Mesenteric fat pad (tissue), 1 donor: Measurements from ENCODE around the gene SOX18. TPM values are rescaled to one million over a fixed set of nuclear protein-coding genes. Genes with fewer than 3 reads are reported as not detected.
A peak's percentile ranks its signal among the peaks of the same experiment; 100 is the strongest.

ENCODE experiments used
- DNase-seq: peaks from one replicate; pipeline ENCODE4 v3.0.0-alpha.2; 2020; ENCODE audit warnings: low spot score
- total RNA-seq: library from RNA; stranded (reverse); fragmentation: NEBNext Ultra II Directional; extraction: Animal tissue kit (Norgen Biotek cat#: 25700); gene quantifications from one replicate; pipeline ENCODE4 v1.2.1, GENCODE V29; 2021
- donor health status: DM: yes; HTN: yes; CAD: no.

Gene SOX18
- total RNA-seq, 1 donor from 2014 or later, result 70.5 TPM

GRCh38 chr20:64069209-64069613 is 19.8 kb upstream of the SOX18 start:
- no peak for DNase-seq

GRCh38 chr20:64068386-64069208 is 19.2 kb upstream of the SOX18 start:
- DNase-seq, result no peak

GRCh38 chr20:64067733-64068307 is 18.4 kb upstream of the SOX18 start:
- no peak for DNase-seq

GRCh38 chr20:64067005-64067632 is 17.7 kb upstream of the SOX18 start:
- DNase-seq, result no peak

GRCh38 chr20:64065974-64066343 is 16.5 kb upstream of the SOX18 start:
- no peak for DNase-seq

- no peak for DNase-seq
Measured at GRCh38 chr20:64065062-64065973, 15.9 kb upstream of the SOX18 start.

DNA sequence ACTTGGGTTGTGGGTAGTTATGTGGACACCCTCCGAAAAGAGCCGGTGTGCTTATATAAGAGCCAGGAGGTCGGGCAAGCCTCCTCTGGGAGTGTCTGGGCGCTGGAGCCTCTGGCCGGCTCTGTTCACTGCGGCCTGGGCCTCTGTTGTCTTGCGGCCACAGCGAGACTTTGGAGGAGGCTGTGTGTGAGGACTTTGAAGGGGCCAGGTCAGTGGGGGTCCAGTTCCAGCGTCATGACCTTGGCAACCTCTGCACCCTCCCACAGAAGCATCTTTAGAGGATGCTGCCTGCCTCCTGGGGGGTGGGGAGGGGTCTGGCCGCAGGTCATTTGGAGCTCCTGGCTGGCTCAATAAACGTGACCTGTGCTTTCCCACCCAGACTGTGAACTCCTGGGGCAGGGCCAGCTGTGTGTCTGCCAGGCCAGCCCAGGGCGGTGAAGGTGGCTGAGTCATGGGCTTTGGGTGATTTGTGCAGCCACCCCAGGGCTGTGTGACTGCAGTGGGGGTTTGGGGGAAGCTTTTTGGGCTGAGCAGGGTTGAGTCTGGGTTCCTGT is 14.8 kb upstream of the SOX18 start:
- DNase-seq, result no peak

GRCh38 chr20:64063389-64064144 is 14.1 kb upstream of the SOX18 start:
- DNase-seq, result no peak

- peak; percentile 99 for DNase-seq
Measured at GRCh38 chr20:64062596-64063388, 13.4 kb upstream of the SOX18 start, which contains the start of gene TCEA2. TCEA2 (plus strand) TSS chr20:64063198; CDS start chr20:64063313, 115 bp downstream.

DNA sequence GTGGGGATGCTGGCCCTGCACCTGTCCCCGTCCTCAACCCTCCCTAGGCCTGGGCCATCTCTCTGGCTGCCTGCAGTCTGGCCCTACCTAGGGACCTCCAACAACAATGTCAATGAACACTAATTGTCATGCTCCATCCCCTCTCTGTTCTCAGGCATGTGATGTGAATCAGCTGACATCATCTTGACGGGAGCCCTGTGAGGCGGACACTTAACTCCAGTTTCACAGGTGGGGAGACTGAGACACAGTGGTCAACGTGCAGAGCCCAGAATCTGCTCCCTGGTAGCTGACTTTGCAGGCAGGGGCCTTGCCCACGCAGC is 12.8 kb upstream of the SOX18 start:
- no peak for DNase-seq

DNA sequence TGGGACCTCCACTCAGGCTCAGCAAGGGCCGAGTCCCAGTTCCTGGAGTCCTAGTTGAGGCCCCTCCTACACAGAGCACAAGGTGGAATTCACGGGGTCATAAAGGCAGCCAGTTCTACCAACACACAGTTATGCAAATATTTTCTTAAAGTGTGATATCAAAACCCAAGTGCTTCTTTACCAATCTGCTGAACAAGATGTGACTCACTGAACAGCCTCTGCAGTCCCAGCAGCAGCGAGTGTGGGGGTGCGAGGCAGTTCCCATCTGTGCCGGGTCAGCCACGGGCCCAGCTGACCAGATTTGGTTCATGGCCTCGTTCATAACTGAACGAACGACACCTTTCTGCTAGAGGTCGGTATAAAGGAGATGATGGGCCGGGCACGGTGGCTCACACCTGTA is 9.1 kb upstream of the SOX18 start:
- no peak for DNase-seq

DNA sequence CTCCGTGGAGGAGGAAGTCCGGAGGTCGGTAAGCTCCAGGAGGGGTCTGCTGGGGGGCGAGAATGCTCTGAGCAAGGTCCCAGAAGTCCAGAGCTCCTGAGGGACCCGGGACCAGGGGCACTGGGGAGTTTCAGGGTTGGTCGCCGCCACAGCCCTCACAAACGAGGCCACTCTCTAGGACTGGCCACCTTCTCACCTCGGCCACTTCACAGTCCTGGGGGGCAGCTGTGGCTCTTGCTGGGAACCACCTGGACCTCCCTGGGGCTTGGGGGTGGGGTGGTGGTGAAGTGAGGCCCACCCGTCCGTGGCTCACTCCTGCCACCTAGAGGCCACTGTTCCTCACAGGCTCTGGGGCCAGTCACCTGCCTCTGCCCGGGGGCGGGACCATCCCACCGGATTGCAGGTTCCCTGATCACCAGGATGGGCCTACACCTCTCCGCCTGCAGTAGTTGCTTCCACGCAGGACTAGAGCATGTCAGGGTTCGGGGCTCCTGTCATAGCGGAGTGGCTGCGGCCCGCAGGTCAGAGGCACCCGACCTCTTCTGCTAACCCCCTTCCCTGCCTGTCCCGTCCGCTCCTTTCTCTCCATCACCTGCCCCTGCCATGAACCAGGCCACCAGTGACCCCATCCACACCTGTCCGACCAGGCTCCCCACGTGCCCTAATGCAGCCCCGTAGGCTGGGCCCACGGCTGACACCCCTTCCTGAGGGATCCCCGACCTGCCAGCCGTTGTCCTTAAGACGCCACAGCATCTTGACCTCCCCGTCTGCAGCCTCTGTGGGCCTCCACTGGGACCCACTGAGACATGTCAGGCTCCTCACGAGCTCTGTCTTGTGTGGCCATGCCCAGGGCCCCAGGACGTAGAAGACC is 8.4 kb upstream of the SOX18 start:
- DNase-seq, result no peak

DNA sequence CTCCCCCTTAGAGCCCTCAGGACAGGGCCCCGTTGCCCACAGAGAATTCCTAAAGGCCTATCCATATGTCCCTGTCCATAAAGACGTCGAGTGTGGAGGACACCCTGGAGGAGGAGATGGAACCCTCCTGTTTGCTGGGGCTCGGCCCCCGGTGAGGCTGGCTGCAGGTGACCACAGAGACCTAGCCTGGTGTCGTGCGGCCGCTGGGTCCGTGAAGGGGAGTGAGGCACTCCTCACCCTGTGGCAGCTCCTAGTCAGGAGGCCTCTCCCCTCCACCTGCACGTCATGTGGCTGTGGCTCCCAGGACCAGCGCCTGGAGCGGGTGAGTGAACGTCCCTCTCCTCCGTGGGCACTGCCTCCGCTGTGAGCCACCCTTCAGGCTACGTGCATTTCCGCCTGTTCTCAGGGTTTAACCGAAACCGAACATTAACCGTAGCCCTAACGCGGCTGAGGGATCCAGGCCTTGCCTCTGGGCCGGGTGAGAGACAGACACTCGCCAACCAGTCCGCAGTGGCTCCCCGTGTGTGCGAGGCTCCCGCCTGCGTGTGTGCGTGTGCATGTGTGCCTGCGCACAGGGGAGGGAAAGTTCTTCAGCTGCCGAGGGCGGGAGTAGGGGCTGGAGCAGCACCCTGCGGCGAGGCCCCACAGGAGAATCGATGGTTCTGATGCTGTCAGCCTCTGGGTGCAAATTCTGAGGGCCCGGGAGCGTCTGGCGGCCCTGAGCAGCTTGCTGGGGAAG is 7.6 kb upstream of the SOX18 start:
- no peak for DNase-seq

- no peak for DNase-seq
Measured at GRCh38 chr20:64056639-64056888, 7.1 kb upstream of the SOX18 start.

GRCh38 chr20:64055893-64056638 is 6.6 kb upstream of the SOX18 start:
- DNase-seq, result no peak

DNA sequence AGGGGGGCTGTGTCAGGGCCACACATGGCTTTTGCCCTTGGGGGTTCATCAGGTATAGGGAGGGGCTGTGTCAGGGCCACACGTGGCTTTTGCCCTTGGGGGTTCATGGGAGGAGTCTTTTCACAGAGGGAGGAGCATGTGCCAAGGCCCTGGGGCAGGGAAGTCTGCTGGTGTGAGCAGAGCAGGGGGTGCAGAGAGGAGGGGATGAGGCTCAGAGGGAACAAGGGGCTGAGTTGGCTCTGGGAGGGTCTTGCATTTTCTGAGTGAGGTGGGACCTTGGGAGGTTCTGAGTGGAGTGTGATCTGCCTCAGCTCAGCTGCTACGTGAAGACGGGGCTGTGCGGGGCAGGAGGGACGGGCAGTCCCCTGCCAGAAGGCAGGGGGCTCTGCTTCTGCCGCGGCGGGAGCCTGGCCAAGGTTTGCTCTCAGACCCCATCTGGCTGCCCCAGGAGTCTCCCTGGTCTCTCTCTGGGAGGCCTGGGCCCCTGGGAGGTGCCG is 6.0 kb upstream of the SOX18 start:
- DNase-seq, result no peak
